ENCODE measurements around the gene NTRK1. TPM values are rescaled to one million over a fixed set of nuclear protein-coding genes. Genes with fewer than 3 reads are reported as not detected.
A peak's percentile ranks its signal among the peaks of the same experiment; 100 is the strongest.

Gene NTRK1
- total and polyA plus RNA-seq, 2 of the 13 experiments (the other 11 are each of a cell fraction or from before 2014, with no cell fraction given): not detected

- H4K20me1 ChIP-seq (ENCODE audit: insufficient read depth, low read length): no peaks in the 10 kb centered on the region
- no peak overlapping the region for H3K27ac ChIP-seq (ENCODE audit: extremely low read length, insufficient read depth, low read length)
- intact Hi-C loops (cut with micrococcal nuclease; ENCODE audit: unreplicated experiment): no loop called here
- no peak overlapping the region for H3K4me2 ChIP-seq (ENCODE audit: low read depth, low read length)
- H3K9me3 ChIP-seq (ENCODE audit: low read length): no peaks in the 10 kb centered on the region
- in situ Hi-C loops (cut with HindIII; ENCODE audit: extremely low pct_ligation_motif_present, low pct_unique_long_range_greater_than_20kb): no loop called here
- H3K36me3 ChIP-seq (replicated peaks in 1 of 2; ENCODE audit: control insufficient read depth in 1 of 2, insufficient read depth in 2 of 2, low read length in 2 of 2): no peaks in the 10 kb centered on the region
- WGBS (ENCODE audit: low lambda C conversion rate): 0% methylated on average over 1 of the region's 1 CpG
- H2AFZ ChIP-seq (ENCODE audit: low read length): no peak overlapping the region
- DNase-seq (ENCODE audit: low spot score) (no peak), FAIRE-seq (no peak), ATAC-seq (no peak)
- H3K79me2 ChIP-seq (ENCODE audit: insufficient read depth, low read length): no peaks in the 10 kb centered on the region
- H3K4me3 ChIP-seq (replicated peaks in 1 of 3; ENCODE audit: insufficient read depth in 1 of 3, low read depth in 2 of 3, low read length in 3 of 3): no peak overlapping the region
- peaks cover 10 to 79% of the 10 kb centered on the region in 2 experiments for H3K27me3 ChIP-seq (ENCODE audit: control insufficient read depth in 1 of 2, insufficient read depth in 2 of 2, low read length in 2 of 2)
- no peak overlapping the region for H3K9ac ChIP-seq (ENCODE audit: insufficient read depth, low read depth, low read length)
- ChIA-PET POLR2A (no interaction called here), CTCF (ENCODE audit: low intra/inter-chr PET ratio, low total read pairs) (no interaction called here)
- BruUV-seq (replicated peaks): no TSS peak
- TF ChIP-seq ZNF768 (CRISPR knock-in tag; IDR thresholded peaks at IDR 0.05) (peak; percentile 23; the same call in 1 of the 2 replicates), ZNF282 (IDR thresholded peaks at IDR 0.05; ENCODE audit: partially characterized antibody) (no peak), CC2D1A (CRISPR knock-in tag; IDR thresholded peaks at IDR 0.05) (no peak), POLR2A (IDR thresholded peaks at IDR 0.05; ENCODE audit: insufficient read depth in 1 of 2, low read depth in 2 of 2, low read length in 2 of 2) (no peak), ZNF780A (CRISPR knock-in tag; IDR thresholded peaks at IDR 0.05) (no peak), ZNF672 (CRISPR knock-in tag; IDR thresholded peaks at IDR 0.05) (no peak), CENPT (CRISPR knock-in tag; IDR thresholded peaks at IDR 0.05; ENCODE audit: low read depth) (no peak)
- no peaks in the 10 kb centered on the region for H3K4me1 ChIP-seq (ENCODE audit: insufficient read depth, low read length)
These were observed 24.6 kb downstream of the NTRK1 start for GRCh38 chr1:156885314-156885713.

DNA sequence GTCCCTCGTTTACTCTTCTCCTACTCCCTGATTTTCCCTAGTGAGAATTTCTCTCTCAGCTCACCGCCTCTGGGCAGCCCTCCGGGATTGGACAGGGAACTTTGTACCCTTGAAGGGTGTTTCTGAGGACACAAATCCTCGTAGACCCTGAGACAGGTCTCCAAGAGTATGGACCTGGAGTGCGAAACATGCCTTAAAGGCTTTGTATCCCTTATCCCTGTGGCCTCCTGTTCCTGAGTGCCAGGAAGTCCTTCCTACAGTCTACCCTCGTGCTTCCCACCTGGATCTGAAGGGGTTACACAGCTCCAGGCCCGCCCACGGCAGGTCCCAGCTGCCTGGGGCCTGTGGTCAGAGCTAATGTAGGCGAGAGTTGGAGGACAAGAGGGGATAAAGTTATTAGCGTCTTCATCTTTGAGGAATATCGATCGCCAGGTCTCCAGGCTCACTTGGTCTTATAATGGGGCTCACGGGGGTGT is 25.3 kb downstream of the NTRK1 start:
- in situ Hi-C loops (cut with HindIII; ENCODE audit: extremely low pct_ligation_motif_present, low pct_unique_long_range_greater_than_20kb) (no loop called here), intact Hi-C loops (cut with micrococcal nuclease; ENCODE audit: unreplicated experiment) (no loop called here)
- 10% methylated on average over 11 of the region's 13 CpGs for WGBS (ENCODE audit: low lambda C conversion rate)
- H3K4me2 ChIP-seq (ENCODE audit: low read depth, low read length): no peak overlapping the region
- H2AFZ ChIP-seq (ENCODE audit: low read length): no peak overlapping the region
- no peak overlapping the region for H3K27ac ChIP-seq (ENCODE audit: extremely low read length, insufficient read depth, low read length)
- ATAC-seq (no peak), DNase-seq (ENCODE audit: low spot score) (no peak), FAIRE-seq (no peak)
- no peaks in the 10 kb centered on the region for H4K20me1 ChIP-seq (ENCODE audit: insufficient read depth, low read length)
- H3K27me3 ChIP-seq (ENCODE audit: control insufficient read depth in 1 of 2, insufficient read depth in 2 of 2, low read length in 2 of 2): peaks cover 8 to 74% of the 10 kb centered on the region in 2 experiments
- H3K79me2 ChIP-seq (ENCODE audit: insufficient read depth, low read length): no peaks in the 10 kb centered on the region
- no peak overlapping the region for H3K9ac ChIP-seq (ENCODE audit: insufficient read depth, low read depth, low read length)
- BruUV-seq (replicated peaks): no TSS peak
- no peaks in the 10 kb centered on the region for H3K36me3 ChIP-seq (replicated peaks in 1 of 2; ENCODE audit: control insufficient read depth in 1 of 2, insufficient read depth in 2 of 2, low read length in 2 of 2)
- ChIA-PET POLR2A (no interaction called here), CTCF (ENCODE audit: low intra/inter-chr PET ratio, low total read pairs) (no interaction called here)
- TF ChIP-seq SNRNP70 (IDR thresholded peaks at IDR 0.05; ENCODE audit: low read depth, low read length) (no peak), REPIN1 (CRISPR knock-in tag; IDR thresholded peaks at IDR 0.05; ENCODE audit: borderline replicate concordance, low read depth) (no peak), SMAD9 (CRISPR knock-in tag; IDR thresholded peaks at IDR 0.05) (no peak), ZNF333 (CRISPR knock-in tag; IDR thresholded peaks at IDR 0.05; ENCODE audit: borderline replicate concordance) (no peak), ZNF274 (CRISPR knock-in tag; IDR thresholded peaks at IDR 0.05) (no peak), ZFP36 (IDR thresholded peaks at IDR 0.05; ENCODE audit: borderline replicate concordance, low read depth, low read length, partially characterized antibody) (peak; percentile 67), SNAI1 (CRISPR knock-in tag; IDR thresholded peaks at IDR 0.05; ENCODE audit: borderline replicate concordance) (no peak), HNRNPH1 (optimal IDR thresholded peaks at IDR 0.05; ENCODE audit: low read depth, low read length) (no peak)
- H3K9me3 ChIP-seq (ENCODE audit: low read length): no peaks in the 10 kb centered on the region
- no peaks in the 10 kb centered on the region for H3K4me1 ChIP-seq (ENCODE audit: insufficient read depth, low read length)
- no peak overlapping the region for H3K4me3 ChIP-seq (replicated peaks in 1 of 3; ENCODE audit: insufficient read depth in 1 of 3, low read depth in 2 of 3, low read length in 3 of 3)

Measured in HepG2 (cell line).